GM12873 (cell line): Measurements from ENCODE around the gene SORBS2.

Source experiments
- CTCF ChIP-seq: IDR thresholded peaks from 2 replicates; pipeline ENCODE4 v1.5.1; 2012; ENCODE audit warnings: low read depth, mild to moderate bottlenecking, moderate library complexity, low read length, control low read depth; ENCODE audit not compliant: insufficient read depth; ENCODE audit errors: missing control alignments

The SORBS2 gene

GRCh38 chr4:185811509-185812364, at the start of gene SORBS2:
TSS of gene SORBS2 (minus strand) at chr4:185812194. CDS start at chr4:185690571, 121,623 bp downstream.
- no peak for TF ChIP-seq CTCF

GRCh38 chr4:185859111-185859510, 47.1 kb upstream of the SORBS2 start:
- no peak for TF ChIP-seq CTCF

- no peak for TF ChIP-seq CTCF
These were observed 41.8 kb upstream of the SORBS2 start for GRCh38 chr4:185853841-185854240.

- no peak for TF ChIP-seq CTCF
These were observed 41.0 kb upstream of the SORBS2 start for GRCh38 chr4:185852961-185853360.

GRCh38 chr4:185849664-185850550, 37.9 kb upstream of the SORBS2 start:
- TF ChIP-seq CTCF = no peak

GRCh38 chr4:185847352-185848097, 35.5 kb upstream of the SORBS2 start:
- TF ChIP-seq CTCF = no peak
